MCF 10A (cell line): ENCODE measurements around the gene TTC34. TPM values are rescaled to one million over a fixed set of nuclear protein-coding genes. Genes with fewer than 3 reads are reported as not detected.

Experiments used
- BruUV-seq: library from RNA; stranded (reverse); fragments of 400-500 nt; replicated peaks from 2 replicates; lab custom pipeline; 2021; lab: Mats Ljungman, UMichigan
- CTCF ChIA-PET: fragments of 300-600 bp; sonication (Branson Sonifier 250); formaldehyde crosslinking; extraction: SDS; loops from one replicate; lab custom pipeline; 2021; ENCODE audit warnings: antibody characterized with exemption, inconsistent platforms; lab: Yijun Ruan, JAX
- POLR2A ChIA-PET: fragments of 300-600, 350-650 bp; sonication (Branson Sonifier 250); formaldehyde crosslinking; extraction: SDS; loops from one replicate; lab custom pipeline; 2020; ENCODE audit warnings: antibody characterized with exemption, inconsistent platforms; lab: Yijun Ruan, JAX
- DNase-seq: peaks from one replicate; pipeline ENCODE4 v3.0.0-alpha.2; 2018; ENCODE audit not compliant: unreplicated experiment
- H3K27ac Mint-ChIP-seq: one replicate; pipeline ENCODE4 v1.8.0; 2022; ENCODE audit warnings: mild to moderate bottlenecking, low read depth, mixed read lengths; ENCODE audit not compliant: unreplicated experiment
- H3K27me3 Mint-ChIP-seq: one replicate; pipeline ENCODE4 v1.8.0; 2022; ENCODE audit warnings: mixed read lengths; ENCODE audit not compliant: insufficient read depth, unreplicated experiment
- H3K36me3 Mint-ChIP-seq: one replicate; pipeline ENCODE4 v1.8.0; 2022; ENCODE audit warnings: mild to moderate bottlenecking, moderate library complexity, mixed read lengths; ENCODE audit not compliant: insufficient read depth, unreplicated experiment
- H3K4me1 Mint-ChIP-seq: one replicate; pipeline ENCODE4 v1.8.0; 2022; ENCODE audit warnings: mixed read lengths; ENCODE audit not compliant: insufficient read depth, unreplicated experiment
- H3K4me3 Mint-ChIP-seq: one replicate; pipeline ENCODE4 v1.8.0; 2022; ENCODE audit warnings: mild to moderate bottlenecking, moderate library complexity, mixed read lengths; ENCODE audit not compliant: unreplicated experiment
- H3K9me3 Mint-ChIP-seq: one replicate; pipeline ENCODE4 v1.8.0; 2022; ENCODE audit warnings: mixed read lengths; ENCODE audit not compliant: unreplicated experiment
- CTCF ChIP-seq: fragments of 200-600 bp; IDR thresholded peaks from one replicate; pipeline ENCODE4 v1.8.0; 2022; ENCODE audit warnings: antibody characterized with exemption, mild to moderate bottlenecking; ENCODE audit not compliant: unreplicated experiment
- intact Hi-C: fragments of 100-400 bp; cut with micrococcal nuclease; formaldehyde crosslinking; loops from 2 replicates; pipeline ENCODE4 v1.14.1; 2022
- total RNA-seq: library from RNA; stranded (reverse); gene quantifications from 2 replicates; pipeline ENCODE4 v1.2.3, GENCODE V29; 2022

Gene TTC34
- total RNA-seq, 1 experiment from 2014 or later = 0.47 TPM

DNA sequence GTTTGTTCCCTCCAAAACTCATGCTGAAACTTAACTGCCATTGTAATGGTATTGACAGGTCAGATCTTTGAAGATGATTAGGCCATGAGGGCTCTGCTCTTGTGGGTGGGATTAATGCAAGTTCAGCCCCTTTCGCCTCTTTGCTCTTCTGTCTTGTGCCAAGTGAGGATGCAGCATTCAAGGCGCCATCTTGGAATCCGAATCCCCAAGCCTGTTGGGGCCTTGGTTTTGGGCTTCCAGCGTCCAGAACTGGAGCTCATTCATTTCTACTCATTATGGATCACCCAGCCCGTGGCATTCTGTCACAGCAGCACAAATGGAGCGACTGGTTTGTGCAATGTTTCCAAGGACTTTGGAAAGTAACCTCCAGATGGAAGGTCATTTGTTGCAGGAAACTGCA lies 5.6 kb downstream of the TTC34 start:
- POLR2A ChIA-PET = no interaction called here
- DNase-seq = no peak
- Mint-ChIP-seq H3K36me3 (no peaks in the 10 kb centered on the region), H3K4me1 (no peaks in the 10 kb centered on the region), H3K4me3 (no peak overlapping the region), H3K9me3 (peaks cover 25% of the 10 kb centered on the region), H3K27me3 (no peaks in the 10 kb centered on the region), H3K27ac (no peak overlapping the region)
- CTCF ChIA-PET = interaction anchor here (0.6 kb wide), 1 partner anchor 68 kb away, joined by 3 read pairs; no protein-coding TSS in a partner anchor
- no TSS peak for BruUV-seq
- no peak for TF ChIP-seq CTCF
- intact Hi-C loops = no loop called here

DNA sequence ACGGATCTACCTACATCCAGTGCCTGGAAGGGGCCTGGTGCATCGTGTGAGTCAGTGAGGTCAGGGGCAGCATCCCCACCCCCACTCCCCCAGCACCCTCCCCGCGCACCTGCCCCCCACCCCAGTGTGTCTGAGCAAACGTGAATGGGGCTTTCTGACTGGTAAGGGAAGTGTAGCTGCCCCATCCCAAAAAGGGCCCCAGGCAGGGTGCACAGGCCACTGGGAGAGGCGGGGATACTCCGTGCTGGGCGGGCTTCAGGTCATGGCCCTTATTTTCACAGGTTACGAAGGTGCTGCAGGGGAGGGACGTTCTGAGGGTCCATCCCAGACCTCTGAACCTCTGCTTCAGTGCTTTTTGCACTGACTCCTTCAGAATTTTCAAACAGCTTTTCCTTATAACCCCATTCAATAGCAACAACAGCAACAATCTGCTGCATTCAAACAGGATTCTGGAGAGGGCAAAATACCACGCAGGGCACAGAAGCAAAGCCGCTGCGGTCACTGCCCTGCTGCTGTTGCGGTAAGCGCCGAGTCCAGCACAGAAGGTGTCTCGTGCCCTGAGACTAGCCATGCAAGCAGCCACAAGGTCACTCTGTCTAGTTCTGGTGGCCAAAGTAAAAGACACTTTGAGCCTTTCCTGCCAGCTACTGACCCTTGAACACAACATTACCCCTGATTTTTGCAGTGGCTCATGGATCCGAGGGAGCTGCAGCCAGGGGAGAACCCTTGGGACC lies 10.3 kb downstream of the TTC34 start:
- intact Hi-C loops = no loop called here
- Mint-ChIP-seq H3K4me1 (no peaks in the 10 kb centered on the region), H3K27me3 (no peaks in the 10 kb centered on the region), H3K9me3 (peaks cover 25% of the 10 kb centered on the region), H3K36me3 (no peaks in the 10 kb centered on the region), H3K4me3 (no peak overlapping the region), H3K27ac (no peak overlapping the region)
- no peak for DNase-seq
- no peak for TF ChIP-seq CTCF
- ChIA-PET POLR2A (no interaction called here), CTCF (interaction anchor here (1.1 kb wide), 1 partner anchor 14 kb away, joined by 3 read pairs; no protein-coding TSS in a partner anchor)
- BruUV-seq = no TSS peak

- peaks cover 25% of the 10 kb centered on the region for H3K9me3 Mint-ChIP-seq
Observed at GRCh38 chr1:2789986-2790581, 11.4 kb downstream of the TTC34 start.

More at GRCh38 chr1:2789986-2790581, 11.4 kb downstream of the TTC34 start:
- Mint-ChIP-seq H3K36me3 (no peaks in the 10 kb centered on the region), H3K27me3 (no peaks in the 10 kb centered on the region), H3K4me3 (no peak overlapping the region), H3K4me1 (no peaks in the 10 kb centered on the region), H3K27ac (no peak overlapping the region)
- DNase-seq = no peak
- ChIA-PET CTCF (no interaction called here), POLR2A (no interaction called here)
- intact Hi-C loops = no loop called here
- TF ChIP-seq CTCF = no peak
- BruUV-seq = no TSS peak
